ENCODE results near the gene PAFAH2. TPM values are rescaled to one million over a fixed set of nuclear protein-coding genes. Genes with fewer than 3 reads are reported as not detected.

The PAFAH2 gene
- total and polyA plus RNA-seq, 2 of the 13 experiments (the other 11 are each of a cell fraction or from before 2014, with no cell fraction given), result 6.9 to 9.4 TPM

- no peak for FAIRE-seq
- no peak for ATAC-seq
- POLR2A ChIA-PET, result no interaction called here
These were observed 85.6 kb downstream of the PAFAH2 start for GRCh38 chr1:25912076-25912831.

More at GRCh38 chr1:25912076-25912831, 85.6 kb downstream of the PAFAH2 start:
- Histone ChIP-seq H3K4me2 (ENCODE audit: low read depth, low read length) (no peak overlapping the region), H4K20me1 (ENCODE audit: insufficient read depth, low read length) (no peaks in the 10 kb centered on the region), H3K4me3 (replicated peaks in 1 of 3; ENCODE audit: insufficient read depth in 1 of 3, low read depth in 2 of 3, low read length in 3 of 3) (no peak overlapping the region), H3K4me1 (ENCODE audit: insufficient read depth, low read length) (peaks cover 40% of the 10 kb centered on the region), H2AFZ (ENCODE audit: low read length) (no peak overlapping the region), H3K9me3 (ENCODE audit: low read length) (no peaks in the 10 kb centered on the region), H3K27me3 (ENCODE audit: control insufficient read depth in 1 of 2, insufficient read depth in 2 of 2, low read length in 2 of 2) (no peaks in the 10 kb centered on the region), H3K9ac (ENCODE audit: insufficient read depth, low read depth, low read length) (no peak overlapping the region), H3K27ac (ENCODE audit: extremely low read length, insufficient read depth, low read length) (no peak overlapping the region), H3K79me2 (ENCODE audit: insufficient read depth, low read length) (no peaks in the 10 kb centered on the region), H3K36me3 (replicated peaks in 1 of 2; ENCODE audit: control insufficient read depth in 1 of 2, insufficient read depth in 2 of 2, low read length in 2 of 2) (no peaks in the 10 kb centered on the region)
- 50% methylated on average over 5 of the region's 5 CpGs for WGBS (ENCODE audit: low lambda C conversion rate)
- no peak for DNase-seq (ENCODE audit: low spot score)
- BruUV-seq (replicated peaks), result no TSS peak
- intact Hi-C loops (cut with micrococcal nuclease; ENCODE audit: unreplicated experiment) (no loop called here), in situ Hi-C loops (cut with HindIII; ENCODE audit: extremely low pct_ligation_motif_present, low pct_unique_long_range_greater_than_20kb) (no loop called here)
- CTCF ChIA-PET (ENCODE audit: low intra/inter-chr PET ratio, low total read pairs), result no interaction called here
- TF ChIP-seq PRDM15 (CRISPR knock-in tag; IDR thresholded peaks at IDR 0.05) (no peak), DNMT1 (CRISPR knock-in tag; IDR thresholded peaks at IDR 0.05) (no peak), ZNF232 (CRISPR knock-in tag; IDR thresholded peaks at IDR 0.05; ENCODE audit: borderline replicate concordance) (no peak), DRAP1 (CRISPR knock-in tag; IDR thresholded peaks at IDR 0.05) (no peak), NFKB2 (CRISPR knock-in tag; IDR thresholded peaks at IDR 0.05; ENCODE audit: borderline replicate concordance) (no peak), GLI4 (CRISPR knock-in tag; IDR thresholded peaks at IDR 0.05; ENCODE audit: borderline replicate concordance) (no peak), ZSCAN9 (CRISPR knock-in tag; IDR thresholded peaks at IDR 0.05; ENCODE audit: borderline replicate concordance) (no peak), ZNF790 (CRISPR knock-in tag; IDR thresholded peaks at IDR 0.05; ENCODE audit: borderline replicate concordance) (no peak), NCOR1 (IDR thresholded peaks at IDR 0.05; ENCODE audit: borderline replicate concordance, low read length) (no peak), RARA (CRISPR knock-in tag; IDR thresholded peaks at IDR 0.05) (no peak)
- TF ChIP-seq, protein P1, sequence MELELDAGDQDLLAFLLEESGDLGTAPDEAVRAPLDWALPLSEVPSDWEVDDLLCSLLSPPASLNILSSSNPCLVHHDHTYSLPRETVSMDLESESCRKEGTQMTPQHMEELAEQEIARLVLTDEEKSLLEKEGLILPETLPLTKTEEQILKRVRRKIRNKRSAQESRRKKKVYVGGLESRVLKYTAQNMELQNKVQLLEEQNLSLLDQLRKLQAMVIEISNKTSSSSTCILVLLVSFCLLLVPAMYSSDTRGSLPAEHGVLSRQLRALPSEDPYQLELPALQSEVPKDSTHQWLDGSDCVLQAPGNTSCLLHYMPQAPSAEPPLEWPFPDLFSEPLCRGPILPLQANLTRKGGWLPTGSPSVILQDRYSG (CRISPR knock-in tag; IDR thresholded peaks at IDR 0.05), result no peak
- TF ChIP-seq, protein P2, sequence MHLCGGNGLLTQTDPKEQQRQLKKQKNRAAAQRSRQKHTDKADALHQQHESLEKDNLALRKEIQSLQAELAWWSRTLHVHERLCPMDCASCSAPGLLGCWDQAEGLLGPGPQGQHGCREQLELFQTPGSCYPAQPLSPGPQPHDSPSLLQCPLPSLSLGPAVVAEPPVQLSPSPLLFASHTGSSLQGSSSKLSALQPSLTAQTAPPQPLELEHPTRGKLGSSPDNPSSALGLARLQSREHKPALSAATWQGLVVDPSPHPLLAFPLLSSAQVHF (CRISPR knock-in tag; IDR thresholded peaks at IDR 0.05), result no peak
